NCI-H510A (cell line): Measurements from ENCODE around the gene COX4I2.
"Not testable (repeated sequence)": the region's sequence is repeated elsewhere in the genome, so short reads cannot be mapped to it uniquely, and the experiment has no call there.

Experiments used
- DNase-seq: peaks from one replicate; lab custom pipeline; 2025; lab: John Stamatoyannopoulos, UW

The COX4I2 gene

GRCh38 chr20:31607640-31608250 is 30.0 kb upstream of the COX4I2 start:
- DNase-seq: no peak

- DNase-seq: peak; percentile 71
Observed at GRCh38 chr20:31608251-31608945, 29.3 kb upstream of the COX4I2 start.

- DNase-seq: not testable (repeated sequence)
Observed at GRCh38 chr20:31612271-31612640, 25.5 kb upstream of the COX4I2 start.

- DNase-seq: no peak
Observed at GRCh38 chr20:31615416-31615815, 22.3 kb upstream of the COX4I2 start.

- DNase-seq: no peak
Observed at GRCh38 chr20:31617432-31618104, 20.1 kb upstream of the COX4I2 start.

DNA sequence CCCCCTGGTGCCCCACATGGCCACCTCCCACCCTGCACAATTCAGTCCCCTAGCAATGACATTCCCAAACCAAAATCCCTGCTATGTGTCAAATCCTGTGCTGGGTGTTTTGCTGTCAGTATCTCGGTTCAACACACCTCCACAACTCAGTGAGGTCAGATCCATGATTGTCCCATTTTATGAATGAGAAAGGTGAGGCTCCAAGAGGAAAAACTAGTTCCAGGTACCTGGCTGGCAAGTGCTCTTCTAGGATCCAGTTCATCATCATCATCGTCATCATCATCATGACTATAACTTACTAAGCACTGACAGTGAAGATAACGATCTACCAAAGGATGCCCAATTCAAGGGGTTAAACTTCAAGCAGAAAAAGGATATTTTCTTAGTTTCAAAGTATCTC is 17.5 kb upstream of the COX4I2 start:
- DNase-seq: no peak

DNA sequence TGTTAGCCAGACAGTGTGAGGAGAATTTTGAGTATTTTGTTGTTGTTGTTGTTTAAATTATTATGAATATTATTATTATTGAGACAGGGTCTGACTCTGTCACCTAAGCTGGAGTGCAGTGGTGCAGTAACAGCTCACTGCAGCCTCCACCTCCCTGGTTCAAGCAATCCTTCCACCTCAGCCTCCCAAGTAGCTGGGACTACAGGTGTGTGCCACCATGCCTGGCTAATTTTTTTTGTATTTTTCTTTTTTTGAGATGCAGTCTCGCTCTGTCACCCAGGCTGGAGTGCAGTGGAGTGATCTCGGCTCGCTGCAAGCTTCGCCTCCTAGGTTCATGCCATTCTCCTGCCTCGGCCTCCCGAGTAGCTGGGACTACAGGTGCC is 14.6 kb upstream of the COX4I2 start:
- DNase-seq: not testable (repeated sequence)

DNA sequence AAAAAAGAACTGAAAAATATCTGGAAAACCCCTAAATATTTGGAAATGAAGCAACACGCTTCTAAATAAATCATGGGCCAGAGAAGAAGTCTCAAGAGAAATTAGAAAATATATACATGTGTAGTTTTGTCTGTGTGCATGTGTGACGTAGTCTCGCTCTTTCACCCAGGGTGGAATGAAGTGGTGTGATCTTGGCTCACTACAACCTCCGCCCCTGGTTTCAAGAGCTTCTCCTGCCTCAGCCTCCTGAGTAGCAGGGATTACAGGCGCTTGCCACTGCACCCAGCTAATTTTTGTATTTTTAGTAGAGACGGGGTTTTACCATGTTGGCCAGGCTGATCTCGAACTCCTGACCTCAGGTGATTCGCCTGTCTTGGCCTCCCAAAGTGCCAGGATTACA is 11.2 kb upstream of the COX4I2 start:
- DNase-seq: not testable (repeated sequence)

DNA sequence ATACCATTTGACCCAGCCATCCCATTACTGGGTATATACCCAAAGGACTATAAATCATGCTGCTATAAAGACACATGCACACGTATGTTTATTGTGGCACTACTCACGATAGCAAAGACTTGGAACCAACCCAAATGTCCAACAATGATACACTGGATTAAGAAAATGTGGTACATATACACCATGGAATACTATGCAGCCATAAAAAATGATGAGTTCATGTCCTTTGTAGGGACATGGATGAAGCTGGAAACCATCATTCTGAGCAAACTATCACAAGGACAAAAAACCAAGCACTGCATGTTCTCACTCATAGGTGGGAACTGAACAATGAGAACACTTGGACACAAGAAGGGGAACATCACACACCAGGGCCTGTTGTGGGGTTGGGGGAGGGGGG is 9.7 kb upstream of the COX4I2 start:
- DNase-seq: not testable (repeated sequence)

DNA sequence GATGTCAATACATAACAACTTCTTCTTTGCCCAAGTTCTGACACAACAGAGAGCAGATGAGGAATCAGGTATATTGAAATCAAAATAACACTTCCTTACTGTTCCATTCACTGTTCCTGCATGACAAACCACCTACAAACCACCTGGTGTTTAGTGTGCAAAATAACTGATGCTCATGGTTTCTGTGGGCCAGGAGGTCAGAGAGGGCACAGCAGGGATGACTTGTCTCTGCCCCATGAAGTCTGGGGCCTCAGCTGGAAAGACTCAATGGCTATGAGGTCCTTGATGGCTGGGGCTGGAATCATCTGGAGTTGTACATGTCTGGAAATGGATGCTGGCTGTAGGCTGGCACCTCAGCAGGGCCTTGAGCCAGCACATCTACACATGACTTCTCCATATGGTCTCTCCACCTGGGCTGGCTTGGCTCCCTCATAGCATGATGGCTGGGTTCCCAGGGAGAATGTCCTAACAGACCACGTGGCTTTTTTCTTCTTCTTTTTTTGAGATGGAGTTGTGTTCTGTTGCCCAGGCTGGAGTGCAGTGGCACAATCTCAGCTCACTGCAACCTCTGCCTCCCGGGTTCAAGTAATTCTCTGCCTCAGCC is 7.4 kb upstream of the COX4I2 start:
- no peak for DNase-seq

DNA sequence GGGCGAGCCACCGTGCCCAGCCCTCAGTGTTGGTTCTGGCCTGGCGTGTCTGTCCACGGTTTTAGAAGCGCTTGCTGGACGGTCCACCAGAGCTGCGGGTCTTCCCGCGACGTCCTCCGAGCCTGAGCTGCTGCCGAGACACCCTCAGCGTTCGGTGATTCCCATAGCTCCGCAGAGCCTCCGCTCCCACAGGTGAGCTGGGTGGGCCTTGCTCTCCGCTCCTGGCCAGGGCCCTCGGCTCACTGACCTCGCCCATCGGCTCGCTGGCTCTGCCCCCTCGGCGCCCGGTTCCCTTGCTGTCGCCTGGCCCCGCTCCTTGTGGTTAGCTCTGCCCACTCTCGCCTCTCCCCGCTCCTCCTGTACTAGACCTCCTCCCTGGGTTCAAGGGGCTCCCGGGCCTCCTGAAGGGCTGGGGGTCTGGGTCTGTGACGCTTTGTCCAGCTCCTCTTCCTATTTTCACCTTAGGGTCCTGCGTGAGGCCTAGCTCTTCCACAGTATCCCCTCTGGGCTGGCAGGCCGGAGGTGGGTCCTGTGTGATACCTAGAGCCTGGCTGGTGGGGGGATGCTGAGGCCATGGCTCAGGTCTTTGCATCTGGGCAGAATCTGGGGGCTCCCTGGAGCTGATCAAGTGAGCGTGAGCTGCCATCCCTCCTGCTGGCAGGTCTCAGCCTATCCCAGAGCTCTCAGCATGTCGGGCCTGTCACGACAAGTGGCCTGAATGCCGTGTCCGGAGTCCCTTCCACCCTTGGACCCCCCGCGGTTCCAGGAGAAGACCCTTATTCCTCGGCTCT is 5.0 kb upstream of the COX4I2 start:
- DNase-seq: no peak

DNA sequence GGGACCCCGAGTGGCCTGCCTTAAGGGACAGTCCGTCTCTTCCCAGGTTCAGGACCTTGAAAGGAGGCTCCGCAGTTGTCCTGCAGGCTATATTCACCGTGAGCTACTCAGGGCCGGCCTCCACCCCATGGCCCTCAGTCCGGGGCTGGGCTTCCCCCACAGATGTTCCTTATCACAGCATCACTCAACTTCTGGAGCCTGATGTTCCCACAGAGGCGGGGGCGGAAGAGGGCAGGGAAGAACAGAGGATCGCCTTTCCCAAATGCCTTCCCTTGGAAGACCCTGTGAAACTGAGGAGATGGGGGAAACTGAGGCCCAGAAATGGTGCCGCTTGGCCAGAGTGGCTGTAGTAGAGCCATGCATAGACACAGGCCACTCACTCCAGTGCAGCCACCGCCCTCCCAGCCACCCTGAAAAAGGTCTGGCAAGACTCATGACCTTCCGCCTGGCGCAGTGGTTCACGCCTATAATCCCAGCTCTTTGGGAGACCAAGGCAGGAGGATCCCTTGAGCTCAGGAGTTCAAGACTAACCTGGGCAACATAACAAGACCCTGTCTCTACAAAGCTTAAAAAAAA is 4.3 kb upstream of the COX4I2 start:
- DNase-seq: no peak

DNA sequence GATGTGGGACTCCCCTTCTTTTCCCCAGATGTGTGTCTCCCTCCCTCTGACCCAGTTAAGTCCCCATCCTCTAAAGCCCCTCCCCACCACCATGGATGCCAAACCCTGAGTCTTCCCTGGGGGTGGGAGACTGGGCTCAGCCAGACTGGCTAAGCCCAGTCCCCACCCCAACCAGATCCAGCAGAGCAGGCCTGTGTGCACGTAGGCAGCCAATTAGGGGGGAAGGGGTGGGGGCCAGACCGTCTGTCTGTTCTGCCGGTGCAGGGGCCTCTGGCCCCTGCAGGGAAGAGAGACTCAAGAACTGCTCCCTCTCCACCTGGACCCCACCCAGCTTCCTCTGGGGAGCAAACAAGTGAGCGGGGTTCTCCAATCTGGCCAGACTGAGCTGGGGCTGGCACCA is 605 bp downstream of the COX4I2 start:
- DNase-seq: no peak

GRCh38 chr20:31638816-31639215 is 1.1 kb downstream of the COX4I2 start:
- no peak for DNase-seq

- no peak for DNase-seq
Observed at GRCh38 chr20:31640259-31640658, 2.5 kb downstream of the COX4I2 start.

GRCh38 chr20:31641391-31641790 is 3.7 kb downstream of the COX4I2 start:
- no peak for DNase-seq

GRCh38 chr20:31642837-31643236 is 5.1 kb downstream of the COX4I2 start:
- no peak for DNase-seq

DNA sequence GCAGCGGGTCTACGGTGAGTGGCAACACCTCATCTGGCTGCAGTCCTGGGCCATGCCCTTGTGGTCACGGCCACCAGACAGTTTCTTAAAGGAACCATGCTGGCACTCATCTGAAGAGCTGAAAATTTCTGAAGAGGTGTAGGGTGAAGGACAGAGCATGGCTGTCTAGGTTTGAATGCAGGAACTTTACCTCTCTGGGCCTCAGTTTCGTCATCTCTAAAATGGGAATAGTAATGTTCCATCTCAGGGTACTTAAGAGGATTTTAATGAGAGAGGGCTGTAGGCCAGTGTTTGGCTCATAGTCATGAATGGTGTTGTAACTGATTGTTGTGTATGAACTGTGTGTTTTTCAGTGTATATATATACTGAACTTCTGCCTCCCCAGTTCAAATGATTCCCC is 5.8 kb downstream of the COX4I2 start:
- DNase-seq: no peak

DNA sequence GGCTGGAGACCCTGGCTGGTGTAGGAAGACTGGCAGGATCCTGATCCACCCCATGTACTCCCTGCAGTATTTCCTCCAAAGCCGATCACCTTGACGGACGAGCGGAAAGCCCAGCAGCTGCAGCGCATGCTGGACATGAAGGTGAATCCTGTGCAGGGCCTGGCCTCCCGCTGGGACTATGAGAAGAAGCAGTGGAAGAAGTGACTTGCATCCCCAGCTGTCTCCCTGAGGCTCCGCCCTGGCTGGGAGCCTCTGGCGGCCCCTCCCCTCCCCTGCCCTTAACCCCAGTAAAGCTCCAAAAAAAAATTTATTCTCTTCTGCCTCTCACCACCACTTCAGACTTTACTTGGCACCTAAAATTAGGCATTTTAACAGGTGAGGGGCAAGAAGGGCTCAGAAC is 7.0 kb downstream of the COX4I2 start:
- DNase-seq: peak; percentile 37

- not testable (repeated sequence) for DNase-seq
Observed at GRCh38 chr20:31648104-31648503, 10.4 kb downstream of the COX4I2 start.

- DNase-seq: no peak
Observed at GRCh38 chr20:31652917-31653396, 15.2 kb downstream of the COX4I2 start.

DNA sequence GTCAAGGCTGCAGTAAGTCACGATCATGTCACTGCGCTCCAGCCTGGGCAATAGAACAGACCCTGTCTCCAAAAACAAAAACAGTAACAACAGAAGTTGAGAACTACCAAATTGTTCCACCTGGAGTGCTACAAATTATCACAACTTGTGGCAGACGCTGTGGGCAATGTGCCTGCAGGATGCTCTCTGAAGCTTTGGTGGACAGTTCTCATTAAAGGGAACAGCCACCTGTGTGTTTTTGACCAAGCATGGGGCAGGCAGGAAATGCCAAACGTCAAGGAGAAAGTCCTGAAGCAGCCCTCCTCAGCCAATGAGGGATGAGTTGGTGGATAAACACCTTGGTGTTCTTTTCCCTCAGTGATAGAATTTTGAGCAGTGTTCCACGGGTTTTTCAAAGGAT is 15.8 kb downstream of the COX4I2 start:
- DNase-seq: no peak
